Kidney tubule cell (primary cell): ENCODE results near the gene PTOV1.

Experiments used
- DNase-seq: peaks from one replicate; pipeline ENCODE4 v3.0.0-alpha.2; 2018; ENCODE audit warnings: low spot score

Gene PTOV1

DNA sequence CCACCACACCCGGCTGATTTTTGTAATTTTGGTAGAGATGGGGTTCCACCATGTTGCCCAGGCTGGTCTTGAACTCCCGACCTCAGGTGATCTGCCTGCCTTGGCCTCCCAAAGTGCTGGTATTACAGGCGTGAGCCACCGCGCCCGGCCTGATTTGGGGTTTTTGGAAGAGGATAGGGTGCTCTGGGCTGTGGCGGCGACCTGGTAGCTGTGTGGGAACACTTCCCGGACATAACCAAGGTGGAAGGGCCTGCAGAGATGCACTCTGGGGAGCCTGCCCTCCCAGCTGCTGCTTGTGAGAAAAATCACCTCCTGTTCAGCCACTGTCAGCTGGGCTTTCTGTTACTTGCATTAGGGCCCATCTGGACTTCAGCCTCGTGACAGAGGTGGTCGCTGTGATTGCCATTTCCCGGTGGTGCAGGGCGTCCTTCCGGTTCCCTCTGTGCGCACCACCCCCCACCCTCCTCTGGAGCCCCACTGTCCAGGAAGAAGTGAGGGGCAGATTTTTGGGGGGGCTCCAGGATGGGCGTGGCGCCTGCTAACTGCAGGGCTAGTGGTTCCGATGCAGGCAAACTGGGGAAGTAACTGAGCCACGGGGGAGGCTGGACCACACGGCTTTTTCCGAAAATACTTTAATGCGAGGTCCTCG, 38.2 kb downstream of the PTOV1 start:
- DNase-seq: no peak

DNA sequence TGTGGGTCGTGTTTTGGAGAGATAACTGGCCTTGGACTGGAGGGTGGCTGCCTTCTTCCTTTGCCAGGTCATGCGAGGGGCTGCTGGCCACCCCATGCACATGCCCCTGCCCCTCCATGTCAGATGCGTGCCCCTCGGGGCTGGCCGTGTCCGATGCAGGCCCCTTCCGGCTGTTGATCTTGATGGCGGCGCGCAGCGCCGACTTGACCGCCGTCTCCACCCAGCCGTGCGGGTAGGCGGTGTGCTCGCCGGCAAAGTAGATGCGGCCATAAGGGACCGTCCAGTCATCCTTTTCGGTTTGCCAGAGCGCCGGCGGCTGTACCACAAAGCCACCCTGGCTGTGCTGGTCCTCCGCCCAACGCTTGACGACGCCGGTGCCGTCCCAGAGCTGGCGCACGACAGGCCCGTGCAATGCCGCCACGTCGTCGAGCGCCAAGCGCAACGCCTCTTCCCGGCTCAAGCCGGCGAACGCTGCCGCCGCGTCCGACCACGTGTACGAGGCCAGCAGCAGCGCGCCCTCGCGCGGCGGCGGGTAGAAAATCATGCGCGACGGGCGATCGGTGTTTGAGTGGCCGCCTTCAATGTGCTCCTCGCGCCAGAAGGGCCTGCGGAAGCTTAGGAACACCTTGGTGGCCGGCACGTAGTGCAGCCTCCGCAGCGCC, 38.9 kb downstream of the PTOV1 start:
- DNase-seq: peak; percentile 68

DNA sequence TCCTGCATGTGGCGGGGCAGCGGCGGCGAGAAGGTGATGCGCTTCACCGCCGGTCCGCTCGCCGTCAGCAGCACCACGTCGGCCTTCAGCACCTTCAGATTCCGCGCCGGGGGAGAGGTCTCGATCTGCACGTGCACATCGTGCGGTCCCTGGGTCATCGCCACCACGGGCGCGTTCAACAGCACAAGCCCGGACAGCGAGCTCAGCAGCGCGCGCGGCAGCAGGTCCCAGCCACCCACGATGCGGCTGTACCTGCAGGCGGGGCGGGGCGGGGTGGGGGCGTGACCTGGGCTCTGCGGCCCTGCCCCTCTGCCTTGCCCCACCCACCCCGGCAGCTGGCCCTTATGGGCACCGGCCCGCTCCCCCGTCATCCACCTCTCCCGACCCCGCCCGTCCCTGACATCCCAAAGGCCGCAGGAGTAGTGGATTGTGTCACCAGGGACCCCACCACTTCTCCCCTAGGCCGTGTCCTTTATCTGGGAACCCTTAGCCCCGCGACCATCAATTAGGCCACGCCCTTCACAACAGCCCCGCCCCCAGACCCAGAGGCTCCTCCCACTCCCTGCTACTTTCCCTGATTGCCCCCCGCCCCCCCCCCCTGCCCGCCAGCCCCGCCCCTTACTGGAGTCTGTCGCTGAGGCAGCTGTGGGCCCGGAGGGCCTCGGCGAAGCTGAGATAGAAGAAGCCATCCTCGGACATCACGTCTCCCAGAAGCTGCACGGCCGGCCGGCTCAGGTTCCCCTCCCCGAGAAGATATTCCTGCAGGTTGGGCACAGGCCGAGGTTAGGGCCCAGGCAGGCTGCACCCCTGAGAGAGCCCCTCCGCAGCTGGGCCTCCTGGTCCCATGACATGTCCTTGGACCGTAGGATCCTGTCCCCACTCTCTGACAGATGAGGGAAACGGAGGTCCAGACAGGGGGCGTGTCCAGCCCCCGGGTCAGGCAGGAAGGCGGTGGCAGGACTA, 39.7 kb downstream of the PTOV1 start:
- peak; percentile 36 for DNase-seq

DNA sequence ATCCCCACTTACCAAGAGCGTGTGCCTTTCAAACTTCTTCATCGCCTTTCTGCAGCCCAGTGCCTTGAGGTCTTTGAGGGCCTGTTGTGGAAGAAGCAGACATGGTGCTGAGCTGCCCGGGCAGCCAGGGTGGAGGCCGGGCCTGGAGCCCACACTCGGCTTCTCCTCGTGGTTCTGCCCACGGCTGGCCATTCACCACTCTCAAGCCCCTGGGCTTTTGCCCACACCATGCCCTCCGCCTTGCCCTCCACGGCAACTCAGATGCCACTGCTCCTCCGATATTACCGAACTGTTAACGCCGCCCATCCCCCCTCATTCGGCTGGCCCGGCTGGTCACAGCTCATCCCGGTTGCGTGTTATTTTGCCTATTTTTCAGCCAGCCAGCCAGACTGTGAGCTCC, 40.4 kb downstream of the PTOV1 start:
- DNase-seq: no peak

DNA sequence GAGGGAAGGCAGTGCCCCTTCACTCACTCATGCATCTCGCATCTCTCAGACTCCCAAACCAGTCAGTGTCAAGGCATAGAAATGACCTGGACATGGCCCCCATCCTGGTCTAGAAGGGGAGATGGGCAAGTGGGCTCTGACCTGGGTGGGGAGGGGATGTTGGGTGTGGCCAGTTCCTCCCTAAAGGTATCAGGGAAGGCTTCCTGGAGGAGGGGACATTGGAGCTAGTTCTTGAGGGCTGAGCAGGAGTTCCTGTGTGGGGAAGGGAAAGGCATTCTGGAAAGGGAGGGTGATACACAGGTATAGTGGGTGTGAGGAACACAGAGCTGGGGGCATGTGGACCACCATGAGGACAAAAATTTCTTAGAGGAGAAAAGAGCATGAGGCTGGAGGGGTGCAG, 41.8 kb downstream of the PTOV1 start:
- no peak for DNase-seq

DNA sequence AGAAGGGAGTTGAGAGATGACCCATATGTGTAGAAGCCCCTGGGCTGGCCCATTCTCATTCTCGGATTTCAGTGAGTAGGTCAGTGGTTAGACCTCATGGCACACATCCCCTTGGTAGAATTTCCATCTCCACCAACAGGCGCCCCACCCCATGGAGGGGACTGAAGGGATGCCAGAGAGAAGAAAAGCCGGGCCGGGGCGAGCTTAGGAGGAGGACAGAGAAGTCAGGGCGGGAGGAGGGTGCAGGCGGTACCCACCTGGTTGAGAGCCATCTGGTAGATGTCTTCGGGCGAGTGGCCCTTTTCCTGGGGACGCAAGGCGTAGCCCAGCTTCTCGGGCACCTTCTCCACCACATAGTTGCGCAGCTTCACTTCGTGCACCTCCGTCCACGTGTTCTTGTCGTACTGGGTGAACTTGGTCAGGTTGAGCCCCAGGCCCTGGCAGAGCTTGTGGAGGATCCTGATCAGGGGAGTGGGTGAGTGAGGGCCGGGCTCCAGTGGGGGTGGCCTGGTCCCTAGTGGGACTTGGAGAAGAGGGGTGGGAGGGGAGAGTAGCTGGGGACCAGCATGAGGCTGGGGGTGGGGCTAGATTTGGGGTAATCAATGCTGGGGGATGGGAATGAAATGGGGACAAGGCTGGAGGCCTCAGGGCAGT, 43.2 kb downstream of the PTOV1 start:
- DNase-seq: no peak

DNA sequence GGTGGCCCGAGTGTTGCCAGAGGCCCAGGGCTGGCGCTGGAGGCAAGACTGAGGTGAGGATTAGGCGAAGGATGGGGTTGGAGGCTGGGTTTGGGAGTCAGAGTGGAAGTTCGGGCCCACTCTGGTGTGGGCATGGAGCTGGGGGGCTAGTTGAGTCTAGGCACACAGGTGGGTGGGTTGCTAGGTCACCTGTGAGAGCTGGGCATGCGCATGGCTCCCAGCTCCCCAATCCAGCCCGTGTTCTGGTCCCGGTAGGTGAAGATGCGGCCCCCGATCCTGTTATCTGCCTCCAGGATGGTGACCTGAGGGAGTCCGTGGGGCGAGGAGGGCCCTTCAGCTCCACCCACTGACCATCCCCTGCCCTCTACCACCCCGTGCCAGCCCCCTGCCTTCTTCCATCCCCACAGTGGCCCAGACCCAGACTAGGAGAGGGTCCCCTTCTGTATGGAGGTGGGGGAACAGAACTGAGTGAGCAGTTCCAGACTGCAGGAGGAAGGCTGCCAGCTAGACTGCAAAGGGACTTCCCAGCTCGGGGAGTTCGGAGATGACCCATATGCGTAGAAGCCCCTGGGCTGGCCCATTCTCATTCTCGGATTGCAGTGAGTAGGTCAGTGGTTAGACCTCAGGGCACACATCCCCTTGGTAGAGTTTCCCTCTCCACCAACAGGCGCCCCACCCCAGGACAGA, 44.1 kb downstream of the PTOV1 start:
- no peak for DNase-seq

DNA sequence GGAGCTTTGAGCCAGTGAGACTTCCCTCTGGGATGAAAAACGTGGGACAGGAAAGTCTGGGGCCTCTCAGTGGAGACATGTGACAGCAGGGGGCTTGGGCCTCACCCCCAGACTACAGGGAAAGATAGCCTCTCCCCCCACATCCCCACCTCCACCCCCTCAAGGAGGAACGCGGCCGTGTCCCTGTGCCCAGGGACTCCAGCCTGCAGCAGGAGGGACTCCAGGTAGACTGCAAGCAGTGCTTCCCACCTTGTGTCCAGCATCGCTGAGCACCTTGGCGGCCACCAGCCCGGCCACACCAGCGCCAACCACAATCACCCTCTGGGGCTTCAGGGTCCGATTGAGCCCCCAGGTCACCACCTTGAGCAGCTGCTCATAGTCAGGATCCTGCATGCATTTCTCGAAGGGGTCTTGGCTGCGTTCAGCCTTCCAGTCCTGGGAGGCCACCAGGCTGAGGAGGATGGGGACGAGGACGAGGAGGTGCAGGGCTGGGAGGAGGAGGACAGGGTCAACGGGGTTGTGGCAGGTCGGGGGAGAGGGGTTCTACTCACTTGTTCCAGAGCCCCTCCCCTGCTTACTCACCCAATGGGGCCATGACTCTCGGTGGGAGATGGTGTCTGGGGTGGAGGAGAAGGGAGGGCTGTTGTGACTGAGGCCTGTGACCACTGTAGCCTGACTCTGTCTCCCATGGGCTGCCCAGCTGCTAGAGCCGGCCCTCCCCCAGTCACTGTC, 44.8 kb downstream of the PTOV1 start:
- no peak for DNase-seq

DNA sequence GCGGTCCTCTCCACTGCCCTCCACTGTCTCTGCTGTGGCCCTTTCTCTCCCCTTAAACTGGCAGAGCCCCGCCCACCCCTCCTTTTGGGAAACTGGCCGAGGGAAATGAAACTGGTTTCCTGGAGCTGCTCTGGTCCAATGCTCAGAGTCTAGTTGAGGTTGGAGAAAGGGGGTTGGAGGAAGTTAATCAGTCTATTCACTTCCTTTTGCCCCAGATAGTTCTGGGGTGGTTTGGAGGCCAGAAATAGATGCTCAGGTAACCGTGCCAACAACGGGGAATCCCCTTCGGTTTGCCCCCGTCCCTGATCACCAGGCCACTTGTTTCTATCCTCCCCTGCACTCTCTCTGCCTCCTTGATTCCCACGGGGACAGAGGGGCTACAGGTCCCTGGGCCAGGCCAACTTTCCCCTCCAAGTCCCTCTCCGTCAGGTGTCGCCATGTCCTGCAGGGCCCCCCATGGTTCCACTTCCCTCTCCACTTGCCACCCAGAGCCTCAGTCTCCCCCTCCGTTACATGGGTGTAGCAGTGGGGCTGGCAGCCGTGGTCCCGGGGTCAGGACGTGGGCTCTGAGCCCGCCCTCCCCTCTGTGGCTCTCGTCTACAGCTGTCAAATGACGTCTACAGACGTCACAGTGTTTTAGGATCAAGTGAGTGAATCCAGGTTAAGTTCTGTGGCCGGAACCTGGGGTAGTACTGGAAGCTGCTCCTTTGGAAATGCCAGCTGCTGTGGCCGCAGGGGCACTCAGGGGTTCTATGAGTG, 46.1 kb downstream of the PTOV1 start, which contains the start of gene IL4I1:
Gene IL4I1 (minus strand): TSS at position 25 of the 759 bp plus-strand sequence. CDS start 727 bp downstream, outside the sequence.
- peak; percentile 95 for DNase-seq

DNA sequence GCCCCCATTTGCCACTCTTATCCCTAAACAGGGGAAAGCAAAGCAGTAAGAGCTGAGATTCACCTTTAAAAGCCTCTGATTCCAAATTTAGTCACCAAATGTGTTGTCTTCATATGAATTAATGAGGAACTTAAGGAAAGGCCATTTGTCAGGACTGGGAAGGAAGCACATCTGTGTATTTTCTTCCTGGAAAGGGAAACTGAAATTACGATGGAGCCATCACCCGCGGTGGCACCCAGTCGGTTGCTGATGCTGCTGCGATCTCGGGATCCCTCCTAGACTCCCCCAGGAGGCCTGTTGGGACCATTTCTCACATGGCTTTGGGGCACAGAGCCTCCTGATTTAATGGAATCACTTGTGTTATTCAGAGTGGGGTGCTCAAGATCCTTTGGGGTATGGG, 53.2 kb downstream of the PTOV1 start:
- no peak for DNase-seq

DNA sequence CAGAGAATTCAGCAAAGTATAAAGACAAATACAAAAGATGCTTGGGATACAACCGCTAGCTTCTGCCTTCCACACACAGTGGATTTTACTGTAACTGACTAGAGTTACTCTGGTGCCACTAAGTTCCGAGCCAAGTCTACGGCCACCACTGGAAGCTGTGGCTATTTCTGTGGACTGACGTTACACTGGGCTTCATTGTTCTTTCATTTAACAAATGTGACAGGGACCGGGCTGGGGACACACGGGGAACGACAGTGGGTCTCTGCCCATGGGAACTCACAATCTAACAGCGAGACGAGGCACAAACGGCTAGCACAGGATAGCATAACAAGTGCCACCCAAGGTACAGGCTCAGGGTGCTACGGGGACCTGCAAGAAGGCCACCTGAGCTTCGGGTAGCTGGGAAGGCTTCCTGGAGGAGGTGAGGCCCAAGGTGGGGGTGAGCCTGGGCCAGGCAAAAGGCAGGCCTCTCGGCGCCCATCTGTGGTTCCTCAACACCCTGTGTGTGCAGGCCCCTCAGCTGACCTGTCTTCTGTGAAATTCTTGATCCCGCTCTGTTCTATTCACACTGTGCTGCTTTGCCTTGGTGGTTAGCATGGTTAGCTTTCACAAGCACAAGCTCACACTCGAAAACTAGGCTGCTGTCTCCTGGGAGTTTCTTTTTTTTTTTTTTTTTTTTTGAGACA, 56.1 kb downstream of the PTOV1 start:
- no peak for DNase-seq

DNA sequence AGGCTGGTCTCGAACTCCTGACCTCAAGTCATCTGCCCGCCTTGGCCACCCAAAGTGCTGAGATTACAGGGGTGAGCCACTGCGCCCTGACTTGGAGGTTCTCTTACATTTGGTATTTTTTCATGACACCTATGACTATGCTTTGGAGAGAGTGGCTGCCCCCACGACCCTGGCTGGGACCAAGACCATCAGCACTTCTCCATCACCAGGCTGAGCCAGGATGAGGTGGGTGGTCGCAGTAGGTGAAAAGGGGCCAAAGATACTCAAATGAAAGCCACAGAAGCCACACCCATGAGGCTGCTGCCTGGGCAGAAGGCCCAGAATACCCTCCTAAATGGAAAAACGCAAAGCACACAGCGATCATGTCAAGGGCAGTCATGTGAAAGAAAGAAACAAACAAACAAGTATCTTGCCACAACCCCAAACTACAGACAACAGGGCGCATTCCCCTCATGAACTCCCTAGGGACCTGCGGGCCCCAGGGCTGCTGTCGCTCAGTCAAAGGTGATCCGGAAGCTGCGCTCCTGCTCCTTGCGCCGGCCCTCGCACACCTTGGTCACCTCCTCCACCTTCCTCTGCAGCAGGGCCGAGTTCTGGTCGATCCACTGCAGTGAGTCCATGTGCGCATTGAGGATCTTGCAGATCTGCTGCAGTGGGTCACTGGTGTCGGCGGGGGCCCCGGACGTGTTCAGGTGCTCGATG, 56.9 kb downstream of the PTOV1 start:
- DNase-seq: no peak

DNA sequence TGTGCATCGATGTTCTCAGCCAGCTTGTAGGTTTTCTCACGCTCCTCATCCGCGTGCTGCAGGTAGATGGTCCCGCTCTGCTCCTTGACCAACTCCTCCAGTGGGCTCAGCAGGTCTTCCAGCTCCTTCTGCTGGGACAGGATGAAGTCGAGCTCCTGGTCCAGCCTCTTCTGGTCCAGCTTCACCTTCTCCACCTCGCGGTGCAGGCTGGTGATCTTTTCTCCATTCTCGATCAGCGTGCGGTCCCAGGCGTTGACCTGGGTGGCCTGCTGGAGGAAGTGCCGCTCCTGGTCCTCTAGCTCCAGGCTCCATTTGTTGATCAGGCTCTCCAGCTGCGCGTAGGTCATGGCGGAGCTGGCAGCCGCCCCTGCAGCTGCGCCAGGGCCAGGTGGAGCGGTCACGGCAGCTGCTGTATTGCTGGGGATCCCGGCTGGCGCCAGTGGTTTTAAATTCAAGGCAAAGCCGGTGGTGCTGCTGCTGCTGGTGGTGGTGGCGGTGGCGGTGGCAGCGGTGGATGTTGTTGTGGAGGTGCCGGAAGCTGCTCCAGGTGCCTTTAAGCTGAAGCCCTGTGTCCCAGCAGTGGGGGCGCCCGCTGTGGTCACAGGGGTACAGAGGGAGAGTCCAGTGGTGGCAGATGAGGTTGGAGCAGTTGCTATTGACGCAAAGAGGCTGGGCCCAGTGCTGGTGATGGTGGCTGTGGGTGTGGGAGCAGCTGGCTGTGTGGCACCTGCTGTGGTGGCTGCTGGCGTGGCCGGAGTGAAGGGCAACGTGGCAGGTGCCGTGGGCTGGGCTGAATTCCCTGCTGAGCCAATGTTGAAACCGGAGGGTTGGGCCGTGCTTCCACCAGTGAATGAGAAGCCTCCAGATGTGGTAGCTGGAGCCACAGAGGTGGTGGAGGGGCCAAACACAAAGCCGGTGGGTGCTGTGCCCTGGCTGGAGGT, 57.8 kb downstream of the PTOV1 start:
- no peak for DNase-seq

DNA sequence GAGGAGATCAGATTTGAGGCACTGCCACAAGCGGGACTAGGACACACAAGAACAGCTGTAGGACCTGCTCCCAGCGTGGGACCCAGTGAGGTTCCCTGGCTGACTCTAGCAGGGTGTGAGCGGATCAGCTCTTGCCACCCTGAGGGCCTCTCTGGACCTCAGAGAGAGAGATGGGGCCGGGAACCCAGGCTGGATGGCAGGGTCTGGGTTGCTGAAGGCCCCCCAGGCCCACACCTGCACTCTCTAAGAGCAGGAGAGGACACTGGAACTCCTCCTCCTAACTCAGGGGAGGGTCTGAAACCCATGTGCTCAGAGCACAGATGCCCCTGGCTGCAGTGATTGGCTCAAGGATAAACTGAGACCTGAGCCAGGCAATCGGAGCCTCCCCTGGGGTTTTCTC, 59.2 kb downstream of the PTOV1 start:
- no peak for DNase-seq
